ENCODE measurements around the gene PLEKHA6.

Gene PLEKHA6

DNA sequence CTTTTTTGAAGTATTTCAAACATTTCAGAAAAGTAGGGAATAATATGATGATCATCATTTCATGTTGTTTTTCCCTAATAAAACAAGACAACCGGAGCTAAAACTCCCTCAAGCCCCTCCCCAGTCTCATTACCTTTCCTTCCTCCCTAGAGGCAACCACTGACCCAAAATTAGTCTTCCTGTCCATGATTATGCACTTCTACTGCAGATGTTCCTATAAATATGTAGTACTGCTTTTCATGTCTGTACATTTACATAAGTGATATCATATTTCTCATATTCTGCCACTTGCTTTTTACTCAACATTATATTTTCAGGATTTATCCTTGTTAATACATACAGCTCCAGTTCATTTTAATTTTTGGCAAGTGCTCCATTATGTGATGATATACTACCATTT lies 87.2 kb downstream of the PLEKHA6 start:
- H3K4me3 ChIP-seq (ENCODE audit: low read length), result no peak overlapping the region
- no peak for DNase-seq (ENCODE audit: low read depth)
- TF ChIP-seq, protein P1, sequence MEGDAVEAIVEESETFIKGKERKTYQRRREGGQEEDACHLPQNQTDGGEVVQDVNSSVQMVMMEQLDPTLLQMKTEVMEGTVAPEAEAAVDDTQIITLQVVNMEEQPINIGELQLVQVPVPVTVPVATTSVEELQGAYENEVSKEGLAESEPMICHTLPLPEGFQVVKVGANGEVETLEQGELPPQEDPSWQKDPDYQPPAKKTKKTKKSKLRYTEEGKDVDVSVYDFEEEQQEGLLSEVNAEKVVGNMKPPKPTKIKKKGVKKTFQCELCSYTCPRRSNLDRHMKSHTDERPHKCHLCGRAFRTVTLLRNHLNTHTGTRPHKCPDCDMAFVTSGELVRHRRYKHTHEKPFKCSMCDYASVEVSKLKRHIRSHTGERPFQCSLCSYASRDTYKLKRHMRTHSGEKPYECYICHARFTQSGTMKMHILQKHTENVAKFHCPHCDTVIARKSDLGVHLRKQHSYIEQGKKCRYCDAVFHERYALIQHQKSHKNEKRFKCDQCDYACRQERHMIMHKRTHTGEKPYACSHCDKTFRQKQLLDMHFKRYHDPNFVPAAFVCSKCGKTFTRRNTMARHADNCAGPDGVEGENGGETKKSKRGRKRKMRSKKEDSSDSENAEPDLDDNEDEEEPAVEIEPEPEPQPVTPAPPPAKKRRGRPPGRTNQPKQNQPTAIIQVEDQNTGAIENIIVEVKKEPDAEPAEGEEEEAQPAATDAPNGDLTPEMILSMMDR (conservative IDR thresholded peaks at IDR 0.05; ENCODE audit: low read depth, low read length), result no peak

DNA sequence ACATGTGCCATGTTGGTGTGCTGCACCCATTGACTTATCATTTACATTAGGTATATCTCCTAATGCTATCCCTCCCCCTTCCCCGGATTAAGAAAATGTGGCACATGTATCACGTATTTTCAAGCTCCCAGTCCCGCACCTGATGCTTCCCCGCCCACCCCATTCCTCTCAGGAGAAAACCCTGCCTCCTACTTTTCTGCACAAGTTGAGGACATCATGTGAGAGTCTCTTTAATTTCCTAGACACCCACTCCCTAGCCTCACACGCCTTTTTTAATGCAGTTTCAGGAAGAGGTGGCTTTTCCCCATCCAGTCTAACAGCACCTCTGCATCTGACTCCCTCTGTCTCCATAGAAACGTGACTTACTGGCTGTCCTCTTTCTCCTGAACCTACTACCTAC lies 87.8 kb downstream of the PLEKHA6 start:
- H3K4me3 ChIP-seq (ENCODE audit: low read length), result no peak overlapping the region
- TF ChIP-seq, protein P1 (conservative IDR thresholded peaks at IDR 0.05; ENCODE audit: low read depth, low read length), result no peak
- DNase-seq (ENCODE audit: low read depth), result no peak

DNA sequence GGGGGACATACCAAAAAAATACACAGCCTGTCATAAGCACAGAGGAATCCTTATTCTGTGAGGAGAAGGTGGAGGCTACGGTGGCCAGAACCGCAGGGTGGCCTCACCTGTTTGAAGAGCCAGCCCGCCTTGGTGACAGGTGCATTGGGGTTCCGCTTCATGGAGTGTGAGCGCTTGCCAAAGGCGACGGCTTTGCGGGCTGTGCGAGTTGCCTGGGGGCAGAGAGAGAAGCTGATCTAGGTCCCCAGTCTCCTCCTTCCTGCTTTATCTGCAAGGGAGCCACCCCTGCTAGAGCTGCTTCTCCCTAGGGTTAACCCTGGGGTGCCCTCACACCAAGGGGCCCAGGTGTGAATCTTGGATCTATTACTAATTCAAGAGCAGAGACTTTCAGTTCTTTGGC lies 91.6 kb downstream of the PLEKHA6 start:
- TF ChIP-seq, protein P1 (conservative IDR thresholded peaks at IDR 0.05; ENCODE audit: low read depth, low read length), result no peak
- H3K4me3 ChIP-seq (ENCODE audit: low read length), result no peak overlapping the region
- no peak for DNase-seq (ENCODE audit: low read depth)

DNA sequence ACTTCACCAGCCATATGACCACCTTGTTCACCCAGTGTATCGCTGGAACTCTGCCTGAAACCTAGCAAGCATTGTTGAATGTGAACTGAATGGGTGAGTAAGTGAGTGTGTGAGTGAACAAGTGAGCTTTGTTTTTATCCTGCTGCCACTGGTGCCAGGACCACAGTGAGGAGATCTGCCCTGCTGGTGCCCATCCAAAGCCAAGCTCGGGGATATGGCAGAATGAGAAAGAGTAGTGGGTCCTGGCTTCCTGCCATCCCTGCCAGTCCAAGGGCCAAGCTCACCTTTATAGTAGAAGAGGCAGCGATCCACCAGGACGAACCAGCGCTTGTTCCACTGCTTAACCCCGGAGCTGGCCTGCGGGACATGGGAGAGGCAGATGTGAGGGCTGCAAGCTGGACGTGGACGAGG lies 92.5 kb downstream of the PLEKHA6 start:
- no peak overlapping the region for H3K4me3 ChIP-seq (ENCODE audit: low read length)
- TF ChIP-seq, protein P1 (conservative IDR thresholded peaks at IDR 0.05; ENCODE audit: low read depth, low read length), result no peak
- DNase-seq (ENCODE audit: low read depth), result no peak

- no peak for DNase-seq (ENCODE audit: low read depth)
- TF ChIP-seq, protein P1 (conservative IDR thresholded peaks at IDR 0.05; ENCODE audit: low read depth, low read length), result no peak
- H3K4me3 ChIP-seq (ENCODE audit: low read length), result no peak overlapping the region
Observed at GRCh38 chr1:204266504-204267034, 93.2 kb downstream of the PLEKHA6 start.

DNA sequence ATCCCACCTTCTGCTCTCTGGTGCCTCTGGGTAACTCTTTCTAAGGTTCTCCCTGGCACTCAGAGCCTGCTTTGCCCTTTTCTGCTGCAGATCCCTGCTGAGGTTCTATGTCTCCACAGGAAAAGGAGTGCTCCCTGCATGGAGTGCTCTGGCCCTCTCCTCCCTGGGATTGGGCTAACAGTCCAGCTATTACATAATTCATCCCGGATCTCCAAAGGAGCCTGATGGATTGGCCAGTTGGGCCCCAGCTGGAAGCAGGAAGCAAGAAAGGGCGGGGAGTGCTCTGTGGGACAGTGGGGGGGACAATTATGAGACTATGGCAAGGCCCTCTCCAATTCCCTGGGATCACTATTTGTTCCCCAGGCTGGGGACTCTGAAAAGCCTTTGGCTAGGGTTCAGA lies 94.1 kb downstream of the PLEKHA6 start:
- no peak overlapping the region for H3K4me3 ChIP-seq (ENCODE audit: low read length)
- no peak for DNase-seq (ENCODE audit: low read depth)
- TF ChIP-seq, protein P1 (conservative IDR thresholded peaks at IDR 0.05; ENCODE audit: low read depth, low read length), result no peak

DNA sequence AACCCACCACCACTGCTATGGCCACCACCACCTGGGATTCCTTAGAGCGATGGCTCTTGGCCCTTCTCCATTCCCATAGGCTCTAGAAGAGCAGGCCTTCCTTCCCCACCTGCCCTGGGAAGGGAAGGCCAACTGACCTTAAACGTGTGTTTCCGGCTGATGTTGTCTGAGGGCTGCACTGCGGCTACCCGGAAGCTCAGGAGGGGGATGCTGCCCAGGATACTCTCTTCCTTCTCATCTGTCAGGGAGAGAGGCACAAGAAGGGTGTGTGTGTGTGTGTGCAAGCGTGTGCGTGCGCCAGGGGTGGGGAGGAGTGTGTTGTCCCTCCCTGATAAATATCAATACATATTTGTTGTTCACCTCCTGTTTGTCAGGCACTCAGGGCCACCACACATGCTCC lies 94.9 kb downstream of the PLEKHA6 start:
- TF ChIP-seq, protein P1 (conservative IDR thresholded peaks at IDR 0.05; ENCODE audit: low read depth, low read length), result no peak
- DNase-seq (ENCODE audit: low read depth), result no peak
- H3K4me3 ChIP-seq (ENCODE audit: low read length), result no peak overlapping the region
